Hematopoietic multipotent progenitor cell treated with erythropoietin and hydrocortisone succinate and interleukin-3 and kit ligand, for 17 days (in vitro differentiated cells): ENCODE results near the gene TRABD2B.

Experiments
- DNase-seq: peaks from one replicate; pipeline ENCODE4 v3.0.0-alpha.2; 2015; ENCODE audit warnings: low spot score

TRABD2B gene

GRCh38 chr1:47756006-47756405 lies 241.2 kb downstream of the TRABD2B start:
- DNase-seq, result no peak

DNA sequence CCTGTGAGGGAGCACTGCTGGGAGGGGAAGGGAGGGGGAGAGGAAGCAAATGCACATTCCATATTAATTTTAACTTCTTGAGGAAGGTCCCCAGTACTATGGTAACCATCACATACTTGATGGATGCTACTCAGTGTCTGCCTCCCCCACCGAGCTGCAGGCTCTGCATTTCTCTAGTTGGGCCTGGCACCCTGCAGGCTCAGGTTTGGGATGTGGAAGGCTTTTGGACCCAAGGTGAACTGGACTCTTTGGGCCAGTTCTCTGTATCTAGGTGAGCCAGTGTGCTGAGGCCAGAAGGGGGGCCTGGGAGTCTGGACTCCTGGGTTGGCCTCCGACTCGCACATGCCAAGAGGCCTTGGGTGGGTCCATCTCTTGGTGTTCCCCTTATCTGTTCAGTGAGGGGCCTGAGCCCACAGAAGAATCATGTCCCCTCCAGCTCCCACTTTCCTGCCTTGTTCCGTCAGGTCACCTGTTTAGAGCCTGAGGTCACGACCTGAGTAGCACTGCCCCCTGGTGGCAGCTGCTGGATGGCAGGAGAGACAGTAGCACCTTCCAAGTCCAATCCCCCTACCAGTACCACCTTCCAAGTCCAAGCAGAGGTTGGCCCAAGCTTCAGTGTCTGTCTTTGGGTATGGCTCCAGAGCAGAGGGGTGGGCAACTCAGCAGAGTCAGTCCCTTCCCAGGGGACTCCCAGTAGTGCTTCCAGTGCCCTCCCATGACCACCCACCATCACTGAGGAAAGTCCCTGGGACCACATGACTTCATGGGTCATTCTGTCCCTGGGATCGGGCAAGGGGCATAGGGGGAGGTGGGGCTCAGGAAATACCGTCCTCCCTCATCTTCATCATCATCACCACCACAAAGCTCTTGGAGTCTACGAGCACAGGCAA lies 241.8 kb downstream of the TRABD2B start:
- peak; percentile 44 for DNase-seq

DNA sequence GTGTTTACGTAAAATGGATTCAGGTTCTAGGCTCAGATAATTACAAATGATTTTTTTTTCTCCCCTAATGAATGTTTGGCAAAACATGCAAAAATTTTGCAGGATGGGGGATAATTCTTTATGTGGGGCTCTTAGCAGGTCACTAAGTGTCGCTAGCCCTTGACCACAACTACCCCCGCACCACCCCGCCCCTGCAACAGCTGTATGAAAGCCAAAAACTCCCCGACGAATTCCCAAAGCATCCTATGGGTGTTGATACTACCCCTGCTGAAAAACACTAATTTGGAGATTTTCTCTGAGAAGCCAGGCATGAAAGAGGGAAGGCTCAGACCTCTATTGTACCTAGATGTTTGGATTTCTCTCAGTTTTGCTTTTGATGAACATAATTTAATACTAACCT lies 243.0 kb downstream of the TRABD2B start:
- no peak for DNase-seq

- no peak for DNase-seq
Observed at GRCh38 chr1:47753808-47754207, 243.4 kb downstream of the TRABD2B start.

DNA sequence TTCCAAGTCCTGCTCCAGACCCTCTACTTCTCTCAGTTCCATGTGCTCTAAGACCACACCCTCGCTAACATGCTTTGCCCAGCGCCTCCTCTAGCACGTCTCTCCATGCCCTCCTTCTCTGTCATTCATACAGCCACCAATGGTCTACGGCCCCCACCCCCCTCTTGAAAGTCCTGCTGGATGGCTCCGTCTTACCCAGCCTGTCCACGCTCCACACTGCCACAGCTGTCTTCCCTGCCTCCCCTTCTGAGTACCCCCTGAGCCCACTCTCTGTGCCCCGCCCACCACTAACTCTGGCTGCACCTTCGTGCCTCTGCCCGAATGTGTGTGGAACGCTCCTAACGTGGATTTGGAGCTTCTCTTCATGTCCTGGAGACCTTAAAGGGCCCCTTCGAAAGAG lies 244.6 kb downstream of the TRABD2B start:
- DNase-seq, result no peak

DNA sequence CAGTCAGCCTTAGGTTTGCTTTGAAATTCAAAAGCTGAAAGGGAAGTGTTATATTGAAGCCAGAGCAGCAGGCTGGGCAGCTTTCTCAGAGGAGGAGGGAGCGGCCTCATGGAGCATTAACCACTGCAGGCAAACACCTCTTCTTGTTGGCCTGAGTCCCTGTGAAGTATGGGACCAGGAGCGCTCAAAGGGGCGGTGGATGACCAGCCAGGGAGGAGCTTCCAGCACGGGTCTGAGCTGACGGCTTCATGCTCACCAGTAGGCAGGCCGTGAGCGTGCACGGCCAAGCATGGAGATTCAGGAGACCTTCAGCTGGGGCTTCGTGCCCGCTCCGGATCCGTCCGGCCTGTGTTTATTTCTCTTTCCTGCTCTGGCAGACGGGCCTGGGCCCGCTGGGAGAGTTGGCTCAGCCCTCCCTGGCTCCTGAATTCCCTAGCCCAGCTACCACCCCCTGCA lies 245.2 kb downstream of the TRABD2B start:
- DNase-seq, result no peak

DNA sequence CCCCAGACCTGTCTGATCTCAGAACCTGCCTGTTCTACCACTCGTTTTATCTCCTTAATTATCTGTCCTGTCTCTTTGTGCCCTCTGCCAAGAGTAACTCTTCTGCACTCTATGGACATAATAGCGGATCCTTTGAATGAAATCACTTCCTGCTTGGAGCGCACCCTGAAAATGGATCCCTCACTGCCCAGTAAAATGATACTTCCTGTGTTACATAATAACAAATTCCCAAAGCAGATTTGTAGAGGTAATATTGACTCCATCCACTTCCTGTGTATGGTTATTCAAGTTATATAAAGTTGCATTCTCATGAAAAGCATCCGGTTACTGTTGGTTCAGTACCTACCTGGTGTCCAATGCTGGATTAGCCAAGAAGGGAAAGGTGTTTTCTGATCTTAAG lies 246.0 kb downstream of the TRABD2B start:
- no peak for DNase-seq

DNA sequence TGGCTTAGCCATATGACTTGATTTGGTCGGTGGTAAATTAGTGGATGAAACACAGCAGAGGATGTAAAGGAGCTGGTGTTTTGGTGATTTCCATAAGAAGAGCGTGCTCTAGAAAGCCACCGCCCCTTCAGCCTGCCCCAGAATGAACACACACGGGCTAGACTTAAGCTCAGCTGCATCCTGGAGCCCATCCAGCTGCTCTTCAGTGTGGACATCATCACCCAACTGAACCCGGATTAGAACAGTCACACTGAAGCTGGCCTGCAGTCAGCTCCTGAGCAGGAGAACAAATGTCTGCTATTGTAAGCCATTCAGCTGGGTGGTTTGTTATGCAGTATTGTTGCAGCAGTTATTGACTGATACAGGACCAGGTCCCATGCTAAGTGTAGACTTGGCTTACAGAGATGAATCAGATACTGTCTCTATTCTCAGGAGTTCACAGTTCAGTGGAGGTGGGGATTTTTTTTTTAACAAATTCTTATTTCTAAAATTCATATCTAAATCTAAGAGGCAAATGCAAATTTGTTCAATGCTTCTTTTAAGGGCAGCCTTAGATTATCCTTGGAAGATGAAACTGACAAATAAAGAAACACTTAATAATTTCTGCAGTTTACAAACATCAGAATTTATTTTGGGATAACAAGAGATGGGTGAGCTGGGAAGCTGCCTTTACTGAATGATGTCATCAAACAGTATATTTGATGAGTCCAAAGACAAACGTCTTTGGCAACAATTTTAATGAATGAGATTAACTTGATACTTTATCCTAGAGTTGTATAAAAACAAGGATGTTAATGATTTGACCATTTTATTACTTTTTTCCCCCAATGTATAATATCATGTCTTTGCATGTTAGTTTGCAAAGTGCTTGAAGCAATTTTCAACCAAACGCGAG lies 251.2 kb downstream of the TRABD2B start:
- no peak for DNase-seq

- no peak for DNase-seq
Observed at GRCh38 chr1:47742890-47743760, 254.1 kb downstream of the TRABD2B start.

DNA sequence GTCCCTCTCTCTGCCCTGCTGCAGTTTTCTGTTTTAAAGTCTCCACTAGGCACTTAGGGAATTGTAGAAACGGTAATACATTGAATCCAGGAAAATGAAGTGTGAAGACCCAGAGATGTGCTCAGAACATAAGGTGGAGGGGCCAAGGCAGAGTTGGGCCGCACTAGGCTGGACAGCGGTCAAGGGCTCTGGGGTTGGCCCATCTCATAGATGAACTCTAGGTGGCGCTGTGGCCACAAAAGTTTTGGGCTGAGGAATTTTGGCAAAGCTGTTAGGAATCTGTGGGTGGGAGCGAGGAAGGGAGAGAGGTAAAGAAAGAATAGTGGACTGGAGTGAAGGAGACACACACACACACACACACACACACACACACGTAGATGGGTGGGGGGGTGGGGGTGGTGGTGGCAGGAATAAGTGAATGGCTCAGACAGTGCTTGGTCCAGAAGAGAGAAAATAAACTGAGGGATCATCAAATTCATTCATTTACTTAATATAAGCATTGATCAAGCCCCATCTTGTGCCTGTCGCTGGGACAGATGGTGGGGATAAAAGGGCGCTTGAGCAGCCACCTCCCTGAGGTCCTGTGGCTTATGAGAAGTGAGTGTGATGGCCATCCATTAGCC lies 258.5 kb downstream of the TRABD2B start:
- DNase-seq, result no peak

- DNase-seq, result no peak
Observed at GRCh38 chr1:47732489-47732888, 264.7 kb downstream of the TRABD2B start.

- DNase-seq, result no peak
Observed at GRCh38 chr1:47731730-47732129, 265.5 kb downstream of the TRABD2B start.

- no peak for DNase-seq
Observed at GRCh38 chr1:47729685-47730084, 267.5 kb downstream of the TRABD2B start.

DNA sequence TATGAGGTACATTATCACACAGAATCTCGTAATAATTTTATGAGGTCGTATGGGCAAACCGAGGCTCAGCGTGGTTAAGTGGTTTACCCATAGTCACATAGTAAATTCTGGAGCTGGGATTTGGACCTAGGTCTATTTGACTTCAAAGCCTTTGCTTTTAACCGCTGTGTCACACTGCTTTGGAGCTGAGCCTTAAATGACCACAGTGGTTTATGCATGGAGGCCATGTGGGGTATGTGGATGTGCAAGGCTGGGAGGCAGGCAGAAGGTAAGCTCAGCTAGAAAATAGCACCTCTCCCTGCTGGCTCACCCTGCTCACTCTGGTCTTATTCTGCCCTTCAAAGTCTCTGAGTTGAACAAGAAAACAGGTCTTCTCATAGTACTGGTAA lies 269.5 kb downstream of the TRABD2B start:
- DNase-seq, result no peak

DNA sequence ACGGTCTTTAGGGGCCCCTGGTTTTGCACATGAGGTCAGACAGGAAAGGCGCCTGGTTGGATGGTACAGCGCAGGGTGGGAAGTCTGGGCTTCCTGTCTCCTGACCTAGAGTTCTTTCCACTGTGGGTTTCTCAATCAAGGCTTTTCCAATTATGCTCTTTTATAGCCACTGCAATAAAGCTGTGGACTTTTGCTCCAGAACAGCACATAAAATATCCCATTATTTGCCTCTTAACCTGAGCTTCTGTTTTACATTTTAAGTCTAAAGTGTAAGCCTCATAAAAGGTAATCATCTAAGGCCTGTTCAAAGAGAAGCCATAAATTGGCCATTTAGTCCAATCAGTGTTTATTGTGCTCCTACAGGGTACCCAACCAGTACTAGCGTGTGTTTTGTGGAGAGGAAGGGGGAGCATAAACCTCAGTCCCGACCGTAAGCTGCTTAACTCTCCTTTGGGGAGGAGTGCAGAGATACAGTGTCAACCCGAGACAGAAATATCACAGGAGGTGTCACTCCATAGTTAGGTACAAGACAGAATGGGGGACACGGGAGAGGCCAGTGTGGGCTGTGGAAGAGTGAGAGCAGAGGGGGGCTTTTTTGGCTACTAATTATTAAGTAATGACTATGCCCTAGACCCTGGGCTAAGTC lies 270.0 kb downstream of the TRABD2B start:
- no peak for DNase-seq

- DNase-seq, result peak; percentile 12
Observed at GRCh38 chr1:47725992-47726855, 271.0 kb downstream of the TRABD2B start.

DNA sequence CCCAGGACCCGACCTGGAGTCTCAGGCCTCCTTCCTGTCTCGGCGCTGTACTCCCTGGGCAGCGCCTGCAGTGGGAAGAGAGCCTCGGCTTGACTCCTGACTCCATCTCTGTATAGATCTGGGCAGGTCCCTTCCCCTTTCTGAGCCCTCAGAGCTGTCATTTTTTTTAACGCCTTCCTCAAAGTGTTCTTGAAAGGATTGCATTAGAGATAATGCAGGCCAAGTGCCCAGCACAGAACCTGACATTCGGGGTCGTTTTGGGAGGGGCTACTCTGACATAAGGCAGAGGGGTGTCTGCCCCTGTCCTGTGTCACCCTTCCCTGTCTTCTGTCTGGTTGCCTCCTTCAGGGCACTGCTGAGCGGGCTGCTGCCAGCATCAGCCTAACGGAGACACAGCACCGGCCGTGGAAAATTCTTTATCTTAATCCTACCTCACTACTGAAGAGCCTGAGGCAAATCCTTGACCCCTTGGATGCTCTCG lies 271.6 kb downstream of the TRABD2B start:
- no peak for DNase-seq

- DNase-seq, result no peak
Observed at GRCh38 chr1:47725000-47725473, 272.1 kb downstream of the TRABD2B start.

- DNase-seq, result no peak
Observed at GRCh38 chr1:47724432-47724999, 272.7 kb downstream of the TRABD2B start.
